Endometrium (tissue), 2 donors: ENCODE measurements around the gene MEGF11.
"Not testable (repeated sequence)": the region's sequence is repeated elsewhere in the genome, so short reads cannot be mapped to it uniquely, and the experiment has no call there.

Experiments
- FAIRE-seq: peaks from 2 replicates; lab custom pipeline; 2012; peaks lifted over from hg19 to GRCh38; lab: Jason Lieb, UNC
- donor health status: control.
- donor health status: control.

Gene MEGF11

DNA sequence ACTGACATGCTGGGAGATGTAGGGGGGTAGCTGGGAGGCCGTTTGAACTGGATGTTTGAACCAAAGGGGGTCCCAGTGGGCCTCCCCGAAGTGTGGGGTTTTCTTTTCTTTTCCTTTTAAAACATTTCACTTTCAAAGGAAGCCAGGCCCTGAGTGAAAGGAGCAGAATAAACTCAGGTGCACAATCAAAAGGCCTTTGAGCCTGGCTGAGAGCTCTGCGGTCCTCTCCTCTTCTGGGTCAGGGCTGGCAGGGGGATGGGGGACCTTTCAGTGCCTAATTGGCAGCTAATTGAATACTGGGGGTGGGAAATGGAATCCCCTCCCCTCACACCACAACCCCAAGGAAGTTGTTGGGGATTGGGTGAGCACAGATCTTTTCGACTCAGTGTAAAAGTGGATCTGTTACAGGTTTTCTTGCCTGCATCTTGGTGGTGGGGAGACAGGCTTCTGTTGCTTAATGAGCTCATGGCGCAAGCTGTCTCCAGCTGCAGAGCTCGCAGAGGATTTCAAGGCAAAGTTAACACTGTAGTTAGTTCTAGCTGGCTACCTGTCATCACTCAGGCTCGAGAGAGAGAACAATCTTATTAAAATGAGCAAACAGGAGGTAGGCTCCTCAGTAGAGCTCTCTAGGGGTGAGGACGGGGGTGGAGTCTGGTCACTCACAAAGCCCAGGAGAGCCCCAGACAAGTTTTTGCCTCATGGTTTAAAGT, 251.7 kb downstream of the MEGF11 start:
- no peak for FAIRE-seq

GRCh38 chr15:66001042-66001441, 252.5 kb downstream of the MEGF11 start:
- no peak for FAIRE-seq

DNA sequence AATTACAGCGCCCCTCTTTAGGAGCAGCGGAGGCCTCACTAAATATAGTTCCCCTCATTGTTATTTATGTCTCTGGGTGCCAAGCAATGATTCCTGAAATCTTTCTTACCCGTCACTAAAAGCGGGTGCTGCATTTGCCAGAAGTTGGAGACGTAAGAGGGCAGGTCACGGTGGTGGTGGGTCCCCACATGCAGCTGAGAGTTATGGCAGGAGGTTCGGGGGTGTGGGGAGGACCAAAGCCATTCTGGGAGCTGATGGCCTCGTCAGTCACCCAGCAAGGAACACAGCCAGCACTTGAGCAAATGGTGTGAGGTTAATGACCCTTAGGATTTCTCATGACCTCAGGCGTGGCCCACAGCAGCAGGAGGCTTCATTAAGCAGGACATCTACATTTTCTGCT, 255.1 kb downstream of the MEGF11 start:
- no peak for FAIRE-seq

DNA sequence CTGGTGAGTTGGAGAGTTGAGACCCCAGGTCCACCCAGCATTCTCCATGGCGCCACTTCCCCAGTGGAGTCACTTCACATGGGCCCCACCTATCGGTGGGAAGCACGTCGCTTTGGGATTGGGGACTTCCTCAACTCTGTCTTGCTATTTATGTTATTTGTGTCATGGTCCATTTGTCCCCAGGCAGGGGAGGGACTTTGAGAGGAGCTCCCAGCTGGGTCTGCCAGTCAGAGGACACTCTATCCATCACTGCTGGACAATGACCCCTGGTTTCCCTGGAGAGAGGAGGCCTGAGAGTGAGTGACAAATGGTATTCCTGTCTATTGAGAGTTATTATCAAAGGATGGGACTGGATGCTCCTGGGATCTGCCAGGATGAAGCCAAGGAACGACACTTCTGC, 256.6 kb downstream of the MEGF11 start:
- no peak for FAIRE-seq

DNA sequence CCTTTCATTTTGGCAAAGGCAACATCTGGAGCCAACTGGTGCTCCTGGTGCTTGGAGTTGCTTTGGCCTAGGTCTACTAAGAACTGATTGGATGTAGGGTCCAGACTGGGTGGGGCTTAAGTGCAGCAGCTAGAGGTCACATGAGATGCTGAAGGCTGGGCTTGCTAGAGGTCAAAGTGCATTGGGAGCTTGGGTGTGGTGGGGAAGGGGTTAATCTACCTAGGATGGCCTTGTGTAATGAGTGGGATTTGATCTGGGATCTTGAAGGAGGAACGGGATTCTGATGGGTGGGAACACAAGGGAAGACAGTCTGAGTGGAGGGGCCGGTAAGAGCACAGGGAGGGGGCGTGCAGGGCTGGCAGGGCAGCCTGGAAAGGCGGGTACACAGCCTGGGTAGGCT, 258.7 kb downstream of the MEGF11 start:
- FAIRE-seq = no peak

GRCh38 chr15:65993762-65994161, 259.8 kb downstream of the MEGF11 start:
- FAIRE-seq = no peak

GRCh38 chr15:65993236-65993635, 260.3 kb downstream of the MEGF11 start:
- FAIRE-seq = no peak

- FAIRE-seq = no peak
Measured at GRCh38 chr15:65991721-65992483, 261.6 kb downstream of the MEGF11 start.

GRCh38 chr15:65990298-65990981, 263.1 kb downstream of the MEGF11 start:
- no peak for FAIRE-seq

DNA sequence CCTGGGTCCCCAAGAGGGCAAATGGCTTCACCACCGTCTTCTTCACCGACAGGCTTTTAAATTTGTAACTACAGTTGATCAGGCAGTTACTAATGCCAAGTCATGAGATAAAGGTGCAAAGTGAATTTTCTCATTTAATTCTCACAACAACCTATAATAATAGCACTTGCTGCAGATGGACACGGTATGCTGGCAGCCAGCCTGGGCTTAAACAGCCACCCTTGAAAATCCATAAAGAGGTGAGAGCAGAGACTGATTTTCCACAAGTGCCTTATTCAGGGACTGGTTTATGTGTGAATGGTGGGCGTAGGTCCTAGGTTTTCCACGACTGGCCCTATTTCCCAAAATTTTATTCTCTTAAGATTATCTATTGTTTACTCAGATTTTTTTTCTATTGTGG, 266.4 kb downstream of the MEGF11 start:
- no peak for FAIRE-seq

- no peak for FAIRE-seq
Measured at GRCh38 chr15:65986416-65986815, 267.1 kb downstream of the MEGF11 start.

GRCh38 chr15:65985387-65985786, 268.2 kb downstream of the MEGF11 start:
- no peak for FAIRE-seq

- FAIRE-seq = no peak
Measured at GRCh38 chr15:65982627-65983322, 270.8 kb downstream of the MEGF11 start.

- FAIRE-seq = no peak
Measured at GRCh38 chr15:65981837-65982626, 271.5 kb downstream of the MEGF11 start.

DNA sequence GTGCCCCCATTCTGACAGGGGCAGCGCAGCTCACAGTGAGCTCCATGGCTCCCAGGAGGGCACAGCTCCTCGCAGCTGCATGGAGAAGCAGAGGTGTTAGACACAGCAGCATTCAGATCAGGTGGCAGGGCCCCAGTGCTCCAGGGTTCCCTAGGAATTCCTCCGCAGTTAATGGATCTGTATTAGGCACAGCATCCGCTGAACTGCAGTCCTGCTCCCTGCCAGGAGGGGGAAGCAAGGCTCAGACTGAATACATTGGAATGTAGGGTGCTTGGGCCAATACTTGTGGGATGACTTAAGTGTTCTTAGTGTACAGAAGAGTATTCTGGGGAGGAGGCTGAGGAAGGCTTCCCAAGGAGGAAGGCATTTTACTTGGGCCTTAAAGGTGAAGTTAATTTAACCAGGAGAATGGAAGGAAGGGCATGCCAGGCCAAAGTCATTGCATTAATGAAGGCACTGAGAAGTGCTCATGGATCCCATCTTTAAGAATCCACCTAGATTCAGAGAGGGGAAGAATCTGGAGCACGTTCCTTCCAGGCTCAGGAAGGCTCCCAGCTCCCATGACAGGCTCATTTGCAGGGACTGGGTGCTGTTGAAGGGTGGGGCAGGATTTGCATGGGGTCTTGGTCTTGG, 272.6 kb downstream of the MEGF11 start:
- FAIRE-seq = no peak

DNA sequence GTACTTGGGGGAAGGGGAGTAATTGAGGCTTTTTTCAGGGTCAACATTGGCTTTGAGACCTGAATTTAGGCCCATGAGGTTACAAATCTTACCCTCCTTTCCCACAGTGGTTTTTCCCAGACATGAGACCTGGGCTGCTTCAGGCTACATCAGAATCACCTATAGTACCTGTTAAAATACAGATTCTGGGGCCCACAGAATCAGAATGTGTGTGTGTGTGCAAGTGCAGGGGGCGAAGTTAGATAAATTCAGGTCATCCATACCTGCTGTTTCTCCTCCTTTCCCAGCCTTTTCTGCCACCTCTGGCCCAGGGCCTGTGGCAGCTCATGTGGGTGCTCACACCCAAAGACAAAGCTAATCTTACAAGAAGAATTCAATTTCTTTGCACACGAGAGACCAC, 273.7 kb downstream of the MEGF11 start:
- FAIRE-seq = no peak

DNA sequence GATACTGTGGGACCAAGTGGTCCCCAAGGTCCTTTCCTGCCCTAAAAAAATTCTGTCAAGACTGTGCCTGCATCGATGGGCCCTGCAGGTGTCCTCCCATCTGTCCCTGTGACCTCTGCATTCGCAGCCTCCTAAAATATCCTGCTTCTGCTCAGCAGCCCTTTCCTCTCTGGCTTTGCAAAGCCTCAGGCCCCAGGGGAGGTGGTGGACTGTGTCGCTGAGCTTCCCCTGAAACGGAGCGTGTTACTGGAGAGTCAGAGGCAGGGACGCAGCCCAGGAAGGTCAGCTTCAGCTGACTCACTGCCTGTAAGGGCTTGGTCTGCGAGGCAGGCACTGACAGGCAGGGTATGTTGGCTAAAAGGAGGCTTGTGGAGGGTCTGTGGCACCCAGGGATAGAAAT, 274.2 kb downstream of the MEGF11 start:
- no peak for FAIRE-seq

DNA sequence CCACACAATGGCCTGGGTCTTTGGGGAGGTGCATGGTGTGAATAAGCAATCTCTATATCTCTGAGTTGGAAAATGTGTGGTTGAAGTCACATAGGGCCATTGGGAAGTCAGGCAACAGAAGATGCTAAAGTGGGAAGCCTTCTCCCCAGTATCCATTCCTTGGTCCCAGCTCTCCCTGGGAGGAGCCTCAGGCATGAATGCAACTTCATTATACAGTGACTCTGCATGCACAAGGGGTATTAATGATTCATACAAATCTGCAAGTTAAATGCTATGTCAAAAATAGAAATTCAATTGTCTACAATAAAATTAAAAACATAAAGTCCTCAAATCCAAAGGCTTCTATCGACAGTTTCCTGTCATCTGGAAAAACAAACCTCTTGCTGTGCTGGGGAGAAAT, 275.4 kb downstream of the MEGF11 start:
- no peak for FAIRE-seq

- FAIRE-seq = not testable (repeated sequence)
Measured at GRCh38 chr15:65976196-65976595, 277.4 kb downstream of the MEGF11 start.

GRCh38 chr15:65971741-65971995, 281.9 kb downstream of the MEGF11 start:
- no peak for FAIRE-seq

GRCh38 chr15:65970937-65971740, 282.4 kb downstream of the MEGF11 start:
- no peak for FAIRE-seq
